Activated CD8-positive, alpha-beta T cell treated with anti-CD3 and anti-CD28 coated beads, Interleukin-2, amount 10 ng/mL, durations not matched to agents 7 days and 5 days (primary cell): ENCODE data around the gene NEK4. TPM values are rescaled to one million over a fixed set of nuclear protein-coding genes. Genes with fewer than 3 reads are reported as not detected.

Experiments used
- ATAC-seq: fragments of 150-1000 bp; cut with Tn5 transposase; one replicate; pipeline ENCODE4 v1.10.0; 2021; ENCODE audit warnings: moderate library complexity
- CTCF ChIA-PET: fragments of 350-600 bp; sonication (Branson Sonifier 250); formaldehyde crosslinking; loops from one replicate; lab custom pipeline; 2021; ENCODE audit warnings: antibody characterized with exemption; lab: Charles Lee
- POLR2A ChIA-PET: fragments of 350-600 bp; sonication (Branson Sonifier 250); formaldehyde crosslinking; loops from one replicate; lab custom pipeline; 2021; ENCODE audit warnings: antibody characterized with exemption; lab: Charles Lee
- DNase-seq: peaks from one replicate; pipeline ENCODE4 v3.0.0-alpha.2; 2020
- H3K27ac Mint-ChIP-seq: one replicate; pipeline ENCODE4 v1.8.0; 2021; ENCODE audit warnings: mild to moderate bottlenecking, mixed read lengths
- H3K27me3 Mint-ChIP-seq: one replicate; pipeline ENCODE4 v1.8.0; 2021; ENCODE audit warnings: low read depth, mixed read lengths
- H3K36me3 Mint-ChIP-seq: one replicate; pipeline ENCODE4 v1.8.0; 2021; ENCODE audit warnings: low read depth, mixed read lengths
- H3K4me1 Mint-ChIP-seq: one replicate; pipeline ENCODE4 v1.8.0; 2021; ENCODE audit warnings: low read depth, mixed read lengths
- H3K4me3 Mint-ChIP-seq: one replicate; pipeline ENCODE4 v1.8.0; 2021; ENCODE audit warnings: mild to moderate bottlenecking, mixed read lengths
- H3K9me3 Mint-ChIP-seq: one replicate; pipeline ENCODE4 v1.8.0; 2022; ENCODE audit warnings: mixed read lengths; ENCODE audit not compliant: insufficient read depth
- total RNA-seq, 2 experiments: library from RNA; stranded (reverse); gene quantifications; one replicate each; pipeline ENCODE4 v1.2.3, GENCODE V29; 2021

NEK4 gene
- 10 to 100 TPM; 21.9 to 23.7 TPM for total RNA-seq

GRCh38 chr3:52770496-52771333 is at the start of gene NEK4:
Gene NEK4, minus strand, starts transcription at chr3:52770940. Its CDS starts 194 bp downstream, at chr3:52770746.
- ChIA-PET CTCF (interaction anchor here (0.8 to 2.4 kb wide), 7 partner anchors 10 to 275 kb away, joined by 3 to 12 read pairs (median 3); partner anchors contain the start of gene SFMBT1), POLR2A (interaction anchor here (0.6 to 1.4 kb wide), 5 partner anchors 9 to 21 kb away, joined by 3 to 5 read pairs (median 4); no protein-coding TSS in a partner anchor)
- peak within 1 kb of the TSS; percentile 94 for H3K4me3 Mint-ChIP-seq
- H3K36me3 Mint-ChIP-seq, result peaks cover 8% of the 10 kb centered on the region
- peaks cover 4% of the 10 kb centered on the region for H3K27me3 Mint-ChIP-seq
- DNase-seq, result peak; percentile 89
- peak within 1 kb of the TSS; percentile 96 for H3K27ac Mint-ChIP-seq
- ATAC-seq, result peak; percentile 96
- H3K9me3 Mint-ChIP-seq, result no peaks in the 10 kb centered on the region
- peaks cover 21% of the 10 kb centered on the region for H3K4me1 Mint-ChIP-seq

- POLR2A ChIA-PET, result no interaction called here
- Mint-ChIP-seq H3K36me3 (no peaks in the 10 kb centered on the region), H3K27me3 (no peaks in the 10 kb centered on the region), H3K4me1 (no peaks in the 10 kb centered on the region), H3K9me3 (no peaks in the 10 kb centered on the region), H3K4me3 (no peak overlapping the region), H3K27ac (no peak overlapping the region)
- CTCF ChIA-PET, result interaction anchor here (0.7 to 1.9 kb wide), 7 partner anchors 8 to 115 kb away, joined by 3 to 9 read pairs (median 5); partner anchors contain the start of gene ITIH4
- ATAC-seq, result no peak
- no peak for DNase-seq
These were observed 49.2 kb upstream of the NEK4 start for GRCh38 chr3:52819936-52820335.

GRCh38 chr3:52817860-52818259 is 47.1 kb upstream of the NEK4 start:
- no peak for DNase-seq
- ChIA-PET CTCF (no interaction called here), POLR2A (no interaction called here)

GRCh38 chr3:52817221-52817620 is 46.5 kb upstream of the NEK4 start:
- Mint-ChIP-seq H3K27me3 (no peaks in the 10 kb centered on the region), H3K9me3 (no peaks in the 10 kb centered on the region), H3K36me3 (no peaks in the 10 kb centered on the region), H3K27ac (no peak overlapping the region), H3K4me3 (no peak overlapping the region), H3K4me1 (no peaks in the 10 kb centered on the region)
- POLR2A ChIA-PET, result no interaction called here
- ATAC-seq (no peak), DNase-seq (no peak)
- CTCF ChIA-PET, result interaction anchor here (0.9 kb wide), 1 partner anchor 18 kb away, joined by 4 read pairs; no protein-coding TSS in a partner anchor

More at GRCh38 chr3:52817860-52818259, 47.1 kb upstream of the NEK4 start:
- Mint-ChIP-seq H3K36me3 (no peaks in the 10 kb centered on the region), H3K9me3 (no peaks in the 10 kb centered on the region), H3K4me3 (no peak overlapping the region), H3K27ac (no peak overlapping the region), H3K27me3 (no peaks in the 10 kb centered on the region), H3K4me1 (no peaks in the 10 kb centered on the region)
- no peak for ATAC-seq

GRCh38 chr3:52816654-52817053 is 45.9 kb upstream of the NEK4 start:
- H3K27ac Mint-ChIP-seq, result no peak overlapping the region
- H3K36me3 Mint-ChIP-seq, result no peaks in the 10 kb centered on the region
- H3K9me3 Mint-ChIP-seq, result no peaks in the 10 kb centered on the region
- POLR2A ChIA-PET, result no interaction called here
- no peaks in the 10 kb centered on the region for H3K27me3 Mint-ChIP-seq
- ATAC-seq, result no peak
- CTCF ChIA-PET, result interaction anchor here (0.9 kb wide), 1 partner anchor 18 kb away, joined by 4 read pairs; no protein-coding TSS in a partner anchor
- H3K4me1 Mint-ChIP-seq, result no peaks in the 10 kb centered on the region
- H3K4me3 Mint-ChIP-seq, result no peak overlapping the region
- no peak for DNase-seq

- H3K4me1 Mint-ChIP-seq, result no peaks in the 10 kb centered on the region
- CTCF ChIA-PET, result interaction anchor here (0.9 to 1.2 kb wide), 2 partner anchors 17 to 119 kb away, joined by 4 read pairs; no protein-coding TSS in a partner anchor
- no peak for ATAC-seq
These were observed 45.5 kb upstream of the NEK4 start for GRCh38 chr3:52816199-52816598.

GRCh38 chr3:52813810-52814209 is 43.1 kb upstream of the NEK4 start:
- Mint-ChIP-seq H3K36me3 (no peaks in the 10 kb centered on the region), H3K27me3 (peaks cover 3% of the 10 kb centered on the region), H3K4me1 (peaks cover 9% of the 10 kb centered on the region), H3K27ac (no peak overlapping the region), H3K4me3 (no peak overlapping the region), H3K9me3 (no peaks in the 10 kb centered on the region)
- ATAC-seq (no peak), DNase-seq (no peak)
- ChIA-PET POLR2A (no interaction called here), CTCF (no interaction called here)

More at GRCh38 chr3:52816199-52816598, 45.5 kb upstream of the NEK4 start:
- no peak overlapping the region for H3K4me3 Mint-ChIP-seq
- no peaks in the 10 kb centered on the region for H3K36me3 Mint-ChIP-seq
- DNase-seq, result no peak
- H3K27ac Mint-ChIP-seq, result no peak overlapping the region
- H3K9me3 Mint-ChIP-seq, result no peaks in the 10 kb centered on the region
- POLR2A ChIA-PET, result no interaction called here
- no peaks in the 10 kb centered on the region for H3K27me3 Mint-ChIP-seq

- no peak overlapping the region for H3K4me3 Mint-ChIP-seq
- ChIA-PET POLR2A (interaction anchor here (0.9 kb wide), 1 partner anchor 13 kb away, joined by 3 read pairs; no protein-coding TSS in a partner anchor), CTCF (interaction anchor here (1.7 kb wide), 1 partner anchor 9 kb away, joined by 5 read pairs; no protein-coding TSS in a partner anchor)
- H3K4me1 Mint-ChIP-seq, result peaks cover 18% of the 10 kb centered on the region
- no peak overlapping the region for H3K27ac Mint-ChIP-seq
- no peaks in the 10 kb centered on the region for H3K36me3 Mint-ChIP-seq
- no peaks in the 10 kb centered on the region for H3K9me3 Mint-ChIP-seq
- DNase-seq (no peak), ATAC-seq (no peak)
- peaks cover 3% of the 10 kb centered on the region for H3K27me3 Mint-ChIP-seq
These were observed 40.8 kb upstream of the NEK4 start for GRCh38 chr3:52811452-52812011.

- ATAC-seq, result no peak
- Mint-ChIP-seq H3K9me3 (no peaks in the 10 kb centered on the region), H3K27ac (no peak overlapping the region), H3K36me3 (no peaks in the 10 kb centered on the region), H3K27me3 (peaks cover 3% of the 10 kb centered on the region), H3K4me1 (peaks cover 18% of the 10 kb centered on the region), H3K4me3 (no peak overlapping the region)
- ChIA-PET CTCF (interaction anchor here (1.7 kb wide), 1 partner anchor 10 kb away, joined by 5 read pairs; no protein-coding TSS in a partner anchor), POLR2A (interaction anchor here (0.9 to 1.4 kb wide), 2 partner anchors 12 to 28 kb away, joined by 3 to 4 read pairs; no protein-coding TSS in a partner anchor)
- DNase-seq, result no peak
These were observed 40.2 kb upstream of the NEK4 start for GRCh38 chr3:52810923-52811322.

GRCh38 chr3:52809662-52810377 is 39.1 kb upstream of the NEK4 start:
- no peak for DNase-seq
- CTCF ChIA-PET, result interaction anchor here (0.9 to 1.6 kb wide), 2 partner anchors 11 kb away, joined by 3 to 6 read pairs; no protein-coding TSS in a partner anchor
- Mint-ChIP-seq H3K27ac (no peak overlapping the region), H3K27me3 (peaks cover 3% of the 10 kb centered on the region), H3K36me3 (no peaks in the 10 kb centered on the region), H3K9me3 (no peaks in the 10 kb centered on the region), H3K4me3 (no peak overlapping the region), H3K4me1 (peaks cover 18% of the 10 kb centered on the region)
- ATAC-seq, result no peak
- POLR2A ChIA-PET, result interaction anchor here (1.4 kb wide), 1 partner anchor 29 kb away, joined by 4 read pairs; no protein-coding TSS in a partner anchor

GRCh38 chr3:52809149-52809548 is 38.4 kb upstream of the NEK4 start:
- Mint-ChIP-seq H3K27ac (no peak overlapping the region), H3K36me3 (no peaks in the 10 kb centered on the region), H3K4me1 (peaks cover 18% of the 10 kb centered on the region), H3K27me3 (peaks cover 3% of the 10 kb centered on the region), H3K9me3 (no peaks in the 10 kb centered on the region), H3K4me3 (no peak overlapping the region)
- DNase-seq (no peak), ATAC-seq (no peak)
- POLR2A ChIA-PET, result no interaction called here
- CTCF ChIA-PET, result interaction anchor here (0.9 to 1.6 kb wide), 2 partner anchors 11 to 12 kb away, joined by 3 to 6 read pairs; no protein-coding TSS in a partner anchor
